HG02884 (cell line): ENCODE data around the gene SLC39A3.

ENCODE experiments used
- ATAC-seq: cut with Tn5 transposase; IDR thresholded peaks from one replicate; pipeline ENCODE4 v1.9.1; 2021; ENCODE audit warnings: mild to moderate bottlenecking, moderate library complexity; ENCODE audit not compliant: unreplicated experiment

Gene SLC39A3, protein sequence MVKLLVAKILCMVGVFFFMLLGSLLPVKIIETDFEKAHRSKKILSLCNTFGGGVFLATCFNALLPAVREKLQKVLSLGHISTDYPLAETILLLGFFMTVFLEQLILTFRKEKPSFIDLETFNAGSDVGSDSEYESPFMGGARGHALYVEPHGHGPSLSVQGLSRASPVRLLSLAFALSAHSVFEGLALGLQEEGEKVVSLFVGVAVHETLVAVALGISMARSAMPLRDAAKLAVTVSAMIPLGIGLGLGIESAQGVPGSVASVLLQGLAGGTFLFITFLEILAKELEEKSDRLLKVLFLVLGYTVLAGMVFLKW

DNA sequence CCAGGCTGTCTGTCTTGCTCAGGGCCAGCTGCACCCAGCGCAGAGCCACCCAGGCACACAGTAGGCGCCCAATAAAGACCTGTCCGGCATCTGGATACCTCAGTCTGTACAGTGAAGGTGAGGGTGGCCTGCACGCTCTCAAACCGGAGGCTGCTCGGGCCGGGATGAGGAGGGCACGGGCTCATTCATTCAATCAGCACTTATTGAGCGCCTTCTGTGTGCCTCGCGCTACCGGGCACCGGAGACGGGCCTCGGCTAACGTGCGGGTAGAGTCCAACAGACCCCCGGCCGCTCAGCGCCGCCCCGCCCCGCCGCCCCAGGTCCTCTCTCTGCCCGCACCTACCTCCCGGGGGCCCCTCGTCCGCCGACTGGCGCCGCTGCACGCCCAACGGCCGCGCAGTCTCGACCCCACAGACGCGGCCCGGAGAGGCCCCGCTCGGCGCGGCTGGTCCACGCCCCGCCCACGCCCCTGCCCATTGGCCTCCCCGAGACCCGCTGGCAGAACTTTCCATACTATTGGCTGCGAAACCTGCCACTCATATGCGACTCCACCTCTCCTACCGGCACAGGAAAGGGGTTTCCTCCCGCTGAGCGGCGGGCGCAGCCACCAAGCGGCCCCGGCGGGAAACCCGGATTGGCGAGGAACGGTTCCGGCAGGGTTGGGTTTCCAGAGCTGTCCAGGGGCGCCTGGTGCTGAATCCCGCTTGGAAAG lies at the start of gene SLC39A3:
Gene SLC39A3 (minus strand): TSS at position 416 of the 712 bp plus-strand sequence. CDS start 2,760 bp downstream, outside the sequence.
- ATAC-seq = peak; percentile 81

DNA sequence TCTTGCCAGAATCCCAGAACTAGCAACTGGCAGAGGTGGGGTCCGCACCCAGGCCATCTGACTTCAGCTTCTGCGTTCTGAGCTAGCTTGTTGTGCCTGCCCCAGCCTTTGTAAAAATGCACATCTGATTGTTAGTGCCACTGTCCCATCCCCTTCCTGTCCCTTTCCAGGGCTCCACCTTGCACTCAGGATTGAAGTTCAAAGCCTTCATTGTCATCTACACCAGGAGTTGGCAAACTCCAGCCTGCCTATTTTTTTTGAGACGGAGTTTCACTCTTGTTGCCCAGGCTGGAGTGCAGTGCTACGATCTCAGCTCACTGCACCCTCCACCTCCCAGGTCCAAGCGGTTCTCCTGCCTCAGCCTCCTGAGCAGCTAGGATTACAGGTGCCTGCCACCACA lies 48.4 kb upstream of the SLC39A3 start:
- ATAC-seq = no peak

DNA sequence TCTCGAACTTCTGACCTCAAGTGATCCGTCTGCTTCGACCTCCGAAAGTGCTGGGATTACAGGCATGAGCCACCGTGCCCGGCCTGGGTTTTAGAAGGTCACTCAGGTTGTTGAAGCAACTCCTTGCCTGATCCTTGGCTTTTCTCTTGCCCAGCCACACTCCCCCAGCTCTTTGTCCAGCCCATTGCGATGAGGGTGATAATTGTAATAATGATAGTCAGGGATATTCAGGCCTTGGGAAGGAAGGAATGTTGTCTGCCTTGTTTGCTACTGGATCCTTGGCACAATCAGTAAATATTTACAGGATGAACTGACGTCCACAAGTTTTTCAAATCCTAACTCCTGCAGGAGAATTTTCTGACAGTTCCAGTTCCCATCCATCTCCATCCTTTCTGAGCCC lies 47.3 kb upstream of the SLC39A3 start:
- ATAC-seq = no peak

DNA sequence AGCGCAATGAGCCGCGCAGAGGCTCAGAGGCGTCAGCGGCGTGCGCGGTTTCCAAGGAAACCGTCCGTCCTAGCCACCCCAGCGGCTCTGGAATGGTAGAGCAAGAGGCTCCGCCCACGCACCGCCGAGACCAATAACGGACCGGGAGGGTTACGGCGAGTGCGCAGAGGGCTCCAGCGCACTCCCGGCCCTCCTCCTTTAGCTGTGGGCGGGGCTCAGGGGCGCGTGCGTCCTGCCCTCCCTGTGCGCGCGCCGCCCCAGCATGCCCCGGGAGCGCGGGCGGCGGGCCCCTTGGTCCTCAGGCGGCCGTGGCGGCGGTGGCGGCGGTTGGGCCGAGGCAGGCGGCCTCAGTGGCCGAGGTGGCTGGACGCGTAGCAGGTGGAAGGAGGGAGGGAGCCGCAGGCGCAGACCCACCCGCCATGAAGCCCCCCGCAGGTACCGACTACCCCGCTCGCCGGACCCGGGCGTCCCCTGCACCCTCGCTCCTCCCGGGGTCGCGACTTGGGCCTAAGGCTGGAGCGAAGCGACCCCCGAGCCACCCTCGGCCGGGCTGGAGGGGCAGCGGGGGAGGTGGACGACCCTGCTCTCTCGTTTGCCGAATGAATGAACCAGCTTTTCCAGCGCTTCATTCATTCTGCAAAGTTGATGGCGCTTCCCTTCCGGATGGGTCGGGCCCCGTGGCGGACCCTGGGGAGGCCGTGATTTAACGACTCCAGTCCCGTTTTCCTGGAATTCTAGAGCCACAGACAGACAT lies 45.6 kb upstream of the SLC39A3 start, which contains the start of gene THOP1:
Gene THOP1 (plus strand): TSS at position 260 of the 754 bp plus-strand sequence. CDS start 160 bp downstream, at position 420.
- ATAC-seq = peak; percentile 58

DNA sequence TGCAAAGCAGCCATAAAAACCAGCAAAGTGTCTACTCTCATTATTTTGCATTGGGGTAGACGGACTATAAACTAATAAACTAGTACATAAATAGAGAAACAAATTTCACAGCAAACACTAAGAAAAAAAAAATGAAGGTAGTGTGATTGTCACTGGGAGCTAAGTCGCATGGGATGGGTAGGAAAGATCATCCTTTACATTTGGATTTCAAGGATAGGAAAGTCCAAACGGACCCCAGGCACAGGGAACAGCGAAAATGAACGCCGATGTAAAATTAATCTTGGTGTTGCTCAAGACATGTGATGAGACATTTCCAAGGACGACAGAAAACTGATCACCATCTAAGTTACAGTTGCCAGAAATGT lies 43.9 kb upstream of the SLC39A3 start:
- ATAC-seq = no peak

DNA sequence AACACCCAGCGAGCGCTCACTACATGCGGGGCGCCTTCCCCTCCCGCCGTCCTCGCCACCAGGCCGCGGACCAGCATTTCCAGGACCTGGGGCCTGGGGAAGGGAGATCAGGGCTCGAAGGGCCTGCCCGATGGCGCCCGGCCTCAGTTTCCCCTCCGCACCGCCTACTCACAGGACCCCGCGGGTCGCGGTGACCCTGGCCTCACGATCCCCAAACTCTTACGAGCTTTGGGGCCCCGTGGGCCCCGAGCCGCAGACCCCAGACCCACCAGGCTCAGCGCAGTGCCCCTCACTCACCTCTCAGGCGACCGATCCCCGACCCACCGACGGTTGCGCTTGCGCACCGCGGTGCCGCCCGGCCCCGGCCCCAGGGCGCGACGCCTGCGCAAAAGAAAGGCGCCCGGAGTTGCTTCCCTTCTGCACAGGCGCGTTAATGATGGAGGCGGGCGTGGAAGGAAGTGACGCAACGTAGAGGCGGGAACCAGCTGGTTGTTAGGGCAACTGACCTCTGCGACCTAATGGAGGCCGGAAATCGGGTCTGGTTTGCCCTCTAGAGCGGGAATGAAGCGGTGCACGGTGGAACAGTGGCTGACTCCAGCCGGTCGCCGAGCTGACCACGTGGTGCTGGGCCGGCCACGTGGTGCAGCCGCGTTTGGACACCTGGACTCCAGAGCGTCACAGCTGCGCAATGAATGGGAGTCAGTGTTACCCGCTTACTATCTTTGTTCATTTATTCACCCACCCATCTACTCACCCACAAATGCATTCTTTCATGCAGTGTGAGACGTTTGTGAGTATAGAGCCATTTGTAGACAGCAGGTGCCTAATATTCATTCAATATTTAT lies 43.3 kb upstream of the SLC39A3 start, which contains the start of gene SGTA:
Gene SGTA (minus strand): TSS at position 338 of the 845 bp plus-strand sequence. CDS start 14,205 bp downstream, outside the sequence.
- ATAC-seq = peak; percentile 54

DNA sequence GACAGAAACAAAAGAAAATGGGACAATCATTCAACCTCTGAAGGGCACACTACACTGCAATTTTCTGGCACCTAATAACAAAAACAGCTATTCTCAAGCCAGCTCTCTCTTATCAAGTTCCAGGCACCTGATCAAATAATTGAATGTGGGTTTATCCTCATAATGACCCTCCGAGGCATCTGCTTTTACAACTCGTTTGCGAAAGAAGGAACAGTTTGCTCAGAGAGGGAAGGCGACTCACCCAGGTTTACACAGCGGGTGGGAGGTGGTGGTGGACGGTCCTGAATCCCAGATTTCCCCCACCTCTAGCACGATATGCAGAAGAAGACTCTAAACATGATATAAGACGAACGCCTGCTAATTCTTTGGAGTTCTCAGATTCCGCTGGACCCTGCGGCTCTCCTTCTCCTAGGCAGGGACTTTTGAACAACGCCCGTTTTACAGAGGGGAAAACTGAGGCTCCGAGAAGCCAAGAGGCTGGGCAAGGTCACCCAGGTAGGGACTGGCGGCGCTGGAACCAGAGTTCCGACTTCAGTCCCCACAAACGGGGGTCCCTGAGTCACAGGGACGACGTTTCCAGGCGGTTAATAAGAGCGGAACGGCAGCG lies 42.6 kb upstream of the SLC39A3 start:
- ATAC-seq = no peak

DNA sequence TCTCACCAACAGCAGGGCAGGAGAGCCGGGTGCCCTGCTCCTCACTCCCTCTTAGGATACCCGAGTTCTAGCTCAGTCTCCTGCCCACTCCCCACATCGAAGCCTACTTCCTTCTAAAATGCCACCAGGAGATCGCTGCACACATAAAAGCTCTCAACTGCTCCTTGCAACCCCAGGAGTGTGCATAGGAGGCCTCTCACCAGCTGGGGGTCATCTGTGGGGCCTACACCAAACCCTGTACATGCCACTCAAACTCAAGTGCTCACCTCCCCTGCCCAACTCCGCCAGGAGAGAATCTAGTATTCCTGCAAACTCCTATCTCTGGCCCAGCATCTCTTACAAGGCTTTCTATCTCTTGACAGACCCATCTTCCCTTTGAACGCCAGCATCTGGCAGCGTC lies 40.5 kb upstream of the SLC39A3 start:
- no peak for ATAC-seq

DNA sequence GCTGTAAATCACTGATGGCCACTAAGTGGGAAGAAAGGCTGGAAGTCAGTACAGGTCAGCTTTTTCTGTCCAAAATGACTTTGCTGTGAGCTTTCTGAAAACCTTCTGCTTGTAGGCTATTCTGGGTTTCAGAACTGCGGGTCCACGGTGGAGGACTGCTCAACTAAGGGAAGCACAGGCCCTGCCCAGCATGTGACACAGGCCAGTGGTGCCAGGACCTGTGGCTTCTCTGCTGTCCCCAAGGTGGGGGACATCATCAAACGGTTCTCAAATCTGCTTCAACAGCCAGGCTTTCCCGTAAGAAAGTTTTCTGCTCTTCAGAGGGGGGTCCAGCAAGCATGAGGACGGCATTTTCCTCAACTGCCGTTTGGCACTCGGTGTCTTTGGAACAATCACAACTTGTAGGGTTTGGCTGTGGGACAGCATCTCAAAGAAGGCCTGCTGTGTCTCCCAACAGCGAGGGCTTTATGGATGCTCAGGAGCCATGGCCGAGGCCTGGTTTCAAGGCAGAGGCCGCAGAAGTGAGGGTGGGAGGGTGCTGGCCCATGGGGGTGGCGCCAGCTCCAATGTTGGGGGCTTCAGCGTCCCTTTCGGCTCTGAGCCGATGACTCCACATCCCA lies 39.4 kb upstream of the SLC39A3 start:
- no peak for ATAC-seq

DNA sequence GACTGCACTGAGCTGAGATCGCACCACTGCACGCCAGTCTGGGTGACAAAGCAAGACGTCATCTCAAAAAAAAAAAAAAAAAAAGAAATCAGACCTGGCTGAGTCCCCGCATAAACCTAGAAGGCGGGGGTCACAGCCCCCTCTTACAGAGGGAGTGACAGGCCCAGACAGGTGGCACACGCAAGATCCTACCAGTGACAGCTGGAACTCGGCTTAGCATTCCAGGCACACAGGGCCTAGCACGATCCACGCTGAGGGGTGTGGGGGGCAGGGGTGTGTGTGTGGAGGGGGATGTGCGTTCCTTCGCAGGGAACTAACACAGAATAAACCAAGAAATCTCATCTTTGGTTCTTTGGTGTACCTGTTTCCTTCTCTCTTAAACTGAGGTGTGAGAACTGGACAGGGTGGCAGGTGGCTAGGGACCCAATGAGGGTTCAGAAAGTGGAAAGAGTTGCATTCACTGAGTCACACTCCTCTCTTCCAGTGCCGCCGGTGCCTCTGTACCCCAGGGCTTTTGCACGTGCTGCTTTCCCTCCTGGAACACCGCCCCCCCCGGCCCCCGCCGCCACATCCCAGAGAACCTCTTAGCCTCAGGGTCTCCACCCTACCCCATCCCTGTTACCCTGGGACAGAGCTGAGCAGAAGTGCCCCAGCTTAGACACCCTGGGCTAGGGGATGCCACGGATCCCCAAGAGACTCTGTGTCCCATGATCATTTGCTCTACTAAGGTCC lies 38.3 kb upstream of the SLC39A3 start:
- ATAC-seq = no peak

DNA sequence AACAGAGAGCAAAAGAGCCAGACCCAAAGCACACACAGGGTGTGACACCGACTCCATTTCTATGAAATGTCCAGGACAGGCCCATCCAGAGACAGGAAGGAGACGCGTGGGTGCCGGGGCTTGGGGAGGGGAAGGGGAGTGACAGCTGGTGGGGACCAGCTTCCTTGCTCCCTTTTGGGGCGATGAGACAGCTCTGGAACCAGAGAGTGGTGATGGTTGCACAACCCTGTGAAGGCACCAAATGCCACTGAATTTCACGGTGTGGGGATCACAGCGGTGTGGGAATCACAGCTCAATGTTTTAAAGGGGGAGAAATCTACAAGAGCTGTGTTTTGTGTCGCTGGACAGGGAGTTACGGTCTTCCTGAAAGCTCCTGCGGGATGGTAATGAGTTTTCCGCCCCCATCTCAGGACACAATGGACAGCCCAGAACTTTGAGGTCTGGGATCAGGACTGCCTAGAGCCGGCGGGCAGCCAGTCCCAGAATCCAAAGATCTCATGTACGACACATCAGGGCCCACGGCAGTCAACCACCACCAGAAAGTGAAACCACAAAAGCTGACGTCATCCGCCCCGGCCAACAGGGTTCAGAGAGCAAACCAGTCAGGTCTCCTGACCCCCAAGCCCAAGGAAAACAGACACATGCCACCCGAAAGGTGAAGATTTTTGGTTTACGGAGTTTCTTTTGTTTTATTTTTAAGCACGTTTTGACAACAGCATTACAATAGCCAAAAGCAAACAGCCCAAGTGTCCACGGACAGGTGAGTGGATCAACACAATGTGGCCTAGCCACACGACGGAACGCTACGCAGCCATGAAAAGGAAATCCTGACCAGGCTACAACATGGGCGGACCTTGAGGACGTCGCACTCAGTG lies 36.0 kb upstream of the SLC39A3 start:
- ATAC-seq = no peak

DNA sequence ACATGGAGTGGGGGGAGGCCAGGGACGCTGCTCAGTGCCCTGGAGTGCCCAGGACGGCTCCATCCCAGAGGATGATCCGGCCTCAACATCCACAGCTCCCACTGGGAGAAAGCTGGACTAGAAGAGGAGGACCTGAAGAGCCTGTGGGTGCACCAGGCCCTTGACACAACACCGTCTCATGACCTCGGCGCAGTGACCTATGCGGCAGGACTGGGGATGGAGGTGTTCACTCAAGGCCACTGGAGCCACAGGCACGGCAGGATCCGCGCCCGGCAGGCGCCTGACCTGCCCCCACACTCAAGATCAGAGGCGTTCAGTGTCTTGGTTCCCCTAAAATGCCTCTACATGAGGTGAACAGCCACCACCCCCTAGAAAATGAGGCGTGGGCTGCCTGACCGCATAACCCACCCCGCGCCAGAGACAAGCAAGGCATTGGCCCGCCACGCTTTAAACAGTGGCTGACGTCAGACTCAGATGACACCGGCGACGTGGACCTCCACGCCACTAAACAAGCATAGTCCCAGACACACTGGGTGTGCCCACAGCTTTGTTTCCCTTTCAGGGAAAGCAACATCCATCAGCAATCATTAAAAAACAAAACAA lies 35.2 kb upstream of the SLC39A3 start:
- no peak for ATAC-seq

DNA sequence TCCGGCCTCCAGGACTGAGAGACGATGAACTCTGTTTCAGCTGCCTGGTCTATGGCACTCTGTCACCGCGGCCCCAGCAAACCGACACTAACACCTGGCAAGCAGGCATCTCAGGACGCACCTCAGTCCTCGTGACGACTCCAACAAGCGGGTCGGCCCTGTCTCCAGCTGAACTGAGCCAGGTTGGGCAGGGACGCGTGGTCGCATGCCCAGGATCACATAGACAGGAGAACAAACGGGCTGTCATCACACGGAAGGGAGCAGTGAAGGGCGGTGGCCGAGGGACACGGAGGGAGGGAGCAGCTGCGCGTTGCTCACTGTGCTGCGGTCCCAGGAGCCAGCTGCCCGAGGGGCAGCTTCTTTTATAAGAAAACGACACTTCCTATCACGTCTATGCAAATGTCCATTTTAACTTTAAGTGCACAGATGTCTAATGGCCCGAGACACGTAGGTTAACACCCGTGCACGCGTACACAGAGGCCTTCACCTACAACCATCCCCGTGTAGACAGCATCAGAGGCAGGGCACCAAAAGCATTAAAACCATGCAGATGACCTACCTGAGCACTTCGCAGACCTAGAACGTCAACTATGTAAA lies 34.4 kb upstream of the SLC39A3 start:
- ATAC-seq = no peak

DNA sequence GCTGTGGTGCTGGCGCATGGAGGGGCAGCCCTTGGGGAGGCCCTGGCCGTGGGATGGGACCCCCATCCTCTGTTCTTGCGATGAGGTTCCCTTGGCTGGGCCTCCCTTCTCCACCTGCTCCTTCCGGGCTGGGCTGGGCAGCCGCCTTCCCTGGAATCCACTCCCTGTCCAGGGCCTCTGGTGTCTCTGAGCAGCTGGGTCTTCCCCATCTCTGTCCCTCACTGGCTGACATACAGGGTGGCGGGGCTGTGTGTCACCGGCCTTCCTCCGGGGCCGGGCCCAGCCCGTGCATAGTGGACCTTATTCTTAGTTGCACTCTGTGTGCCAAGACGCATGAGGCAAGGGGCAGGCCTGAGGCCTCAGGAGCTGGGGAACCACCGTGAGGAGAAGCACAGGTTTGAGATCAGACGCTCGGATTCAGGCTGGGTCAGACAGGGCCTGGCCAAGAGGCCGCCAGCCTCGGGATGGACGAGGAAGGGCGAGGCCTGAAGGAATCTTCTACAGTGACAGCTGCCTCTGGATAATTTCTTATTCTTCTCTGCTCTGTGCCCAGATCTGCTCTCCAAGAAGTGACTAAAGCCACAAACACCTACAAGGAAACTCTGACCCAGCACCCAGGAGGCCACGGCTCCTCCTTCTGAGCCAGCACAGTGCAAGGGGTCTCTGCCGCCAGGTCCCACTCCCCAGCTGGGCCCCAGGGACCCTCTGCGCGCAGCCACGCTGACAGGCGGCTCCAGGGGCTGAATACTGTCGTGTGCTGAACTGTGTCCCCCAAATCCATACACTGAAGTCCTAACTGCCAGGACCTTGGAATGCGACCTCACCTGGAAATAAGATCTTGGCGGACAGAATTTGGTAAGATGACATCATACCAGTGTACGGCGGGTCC lies 32.2 kb upstream of the SLC39A3 start:
- ATAC-seq = no peak

DNA sequence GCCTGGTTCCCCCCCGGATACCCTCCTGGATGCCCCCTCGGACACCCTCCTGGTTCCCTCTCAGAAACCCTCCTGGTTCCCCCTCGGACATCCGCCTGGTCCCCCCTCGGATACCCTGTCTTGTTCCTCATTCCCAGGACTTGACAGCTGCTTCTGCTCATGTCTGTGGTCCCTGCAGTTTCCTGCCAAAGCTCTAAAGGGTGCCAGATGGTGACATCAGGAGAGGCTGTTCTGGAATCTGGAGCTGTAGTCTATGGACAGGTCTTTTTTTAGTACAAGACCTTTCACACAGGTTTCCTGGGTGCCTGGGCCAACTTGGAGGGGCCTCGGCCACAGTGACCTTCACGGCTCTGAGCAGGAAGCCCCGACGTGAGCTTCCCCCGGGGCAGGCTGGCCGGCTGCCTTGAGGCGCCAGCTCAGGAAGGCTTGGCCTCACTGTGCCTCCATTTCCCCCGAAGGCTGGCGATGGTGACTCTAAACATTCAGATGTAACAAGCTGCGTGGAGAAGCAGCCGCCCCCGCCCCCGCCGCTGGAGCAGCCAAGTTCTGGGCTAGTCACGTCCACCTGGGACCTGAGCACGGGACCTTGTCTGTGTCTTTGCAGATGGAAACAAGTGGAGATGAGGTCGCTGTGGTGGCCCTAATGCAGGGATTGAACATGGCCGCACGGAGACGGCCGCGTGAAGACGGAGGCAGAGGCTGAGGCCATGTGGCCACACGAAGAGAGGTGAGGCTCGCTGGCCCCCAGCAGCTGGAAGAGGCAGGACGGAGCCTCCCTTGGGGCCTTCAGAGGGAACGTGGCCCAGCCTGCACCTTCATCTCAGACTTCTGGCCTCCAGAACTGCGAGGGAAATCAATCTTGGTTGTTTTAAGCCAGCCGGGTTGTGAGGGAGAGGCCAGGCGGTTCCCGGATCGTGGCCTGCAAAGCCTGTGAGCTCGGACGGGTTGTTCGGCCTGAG lies 30.5 kb upstream of the SLC39A3 start:
- ATAC-seq = no peak
